Subcutaneous abdominal adipose tissue (tissue), 5 donors: ENCODE data around the gene VNN1.
"Not testable (repeated sequence)": the region's sequence is repeated elsewhere in the genome, so short reads cannot be mapped to it uniquely, and the experiment has no call there.

Experiments used
- H3K27ac ChIP-seq: one replicate; pipeline ENCODE4 v1.7.0; 2013; ENCODE audit warnings: low read depth, mild to moderate bottlenecking, inconsistent platforms, low read length, moderate library complexity
- H3K27me3 ChIP-seq, 5 donors: one replicate each; pipeline ENCODE4 v1.7.0; 2013; ENCODE audit warnings: low read length in 5 of 5, inconsistent platforms in 1 of 5; ENCODE audit not compliant: control insufficient read depth in 5 of 5, insufficient read depth in 4 of 5
- H3K36me3 ChIP-seq, 5 donors: one replicate each; pipeline ENCODE4 v1.7.0; 2013; ENCODE audit warnings: low read length in 5 of 5; ENCODE audit not compliant: control insufficient read depth in 5 of 5, insufficient read depth in 5 of 5
- H3K4me1 ChIP-seq, 5 donors: one replicate each; pipeline ENCODE4 v1.7.0; 2013; ENCODE audit warnings: low read length in 5 of 5, mild to moderate bottlenecking in 3 of 5, moderate library complexity in 1 of 5; ENCODE audit not compliant: control insufficient read depth in 5 of 5, insufficient read depth in 5 of 5
- H3K4me3 ChIP-seq, 5 donors: one replicate each; pipeline ENCODE4 v1.7.0; 2013; ENCODE audit warnings: low read length in 5 of 5, low read depth in 1 of 5
- H3K9ac ChIP-seq, 5 donors: one replicate each; pipeline ENCODE4 v1.7.0; 2013; ENCODE audit warnings: low read length in 5 of 5, mild to moderate bottlenecking in 4 of 5, moderate library complexity in 3 of 5
- H3K9me3 ChIP-seq, 5 donors: one replicate each; pipeline ENCODE4 v1.7.0; 2013; ENCODE audit warnings: low read length in 5 of 5; ENCODE audit not compliant: control insufficient read depth in 5 of 5
- donor health status: healthy.
- donor health status: healthy.
- donor health status: healthy.
- donor health status: healthy.
- donor health status: healthy.

The VNN1 gene

DNA sequence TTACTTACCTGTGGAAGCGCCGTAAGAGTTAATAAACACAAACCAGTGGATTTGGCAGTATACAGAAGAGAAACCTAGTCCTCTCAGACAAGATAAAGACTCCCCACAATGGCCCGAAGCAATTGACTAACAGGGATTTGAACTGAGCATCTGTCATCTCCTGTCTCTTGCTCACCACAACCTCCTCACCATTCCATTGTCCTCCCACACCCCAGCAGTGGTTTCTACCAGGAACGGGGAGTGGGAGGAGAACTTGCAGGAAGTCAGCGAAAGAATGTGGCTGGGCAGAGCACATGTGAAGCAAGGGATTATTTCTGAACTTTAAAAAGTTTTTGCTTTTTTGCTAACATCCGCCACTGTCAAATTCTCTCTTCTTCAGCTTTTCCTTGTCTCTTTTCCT lies 30.3 kb downstream of the VNN1 start:
- no peak overlapping the region for H3K9ac ChIP-seq
- no peaks in the 10 kb centered on the region for H3K27me3 ChIP-seq
- H3K4me1 ChIP-seq = peaks cover 0 to 3% (median 0%) of the 10 kb centered on the region in 5 donors
- no peak overlapping the region for H3K27ac ChIP-seq
- no peaks in the 10 kb centered on the region for H3K36me3 ChIP-seq
- no peak overlapping the region for H3K4me3 ChIP-seq
- H3K9me3 ChIP-seq = peaks cover 0 to 4% (median 0%) of the 10 kb centered on the region in 5 donors

DNA sequence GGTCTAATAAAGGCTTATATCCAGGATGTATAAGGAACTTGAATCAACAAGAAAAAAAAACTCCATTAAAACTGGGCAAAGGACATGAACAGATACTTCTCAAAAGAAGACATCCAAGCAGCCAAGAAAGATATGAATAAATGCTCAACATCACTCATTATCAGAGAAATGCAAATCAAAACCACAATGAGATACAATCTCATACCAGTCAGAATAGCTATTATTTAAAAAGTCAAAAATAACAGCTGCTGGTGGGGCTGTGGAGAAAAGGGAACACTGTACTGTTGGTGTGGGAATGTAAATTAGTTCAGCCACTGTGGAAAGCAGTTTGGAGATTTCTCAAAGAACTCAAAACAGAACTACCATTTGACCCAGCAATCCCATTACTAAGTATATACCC lies 34.8 kb downstream of the VNN1 start:
- not testable (repeated sequence) for H3K27ac ChIP-seq, H3K36me3 ChIP-seq, H3K9ac ChIP-seq, H3K4me3 ChIP-seq, H3K9me3 ChIP-seq, H3K4me1 ChIP-seq, H3K27me3 ChIP-seq

DNA sequence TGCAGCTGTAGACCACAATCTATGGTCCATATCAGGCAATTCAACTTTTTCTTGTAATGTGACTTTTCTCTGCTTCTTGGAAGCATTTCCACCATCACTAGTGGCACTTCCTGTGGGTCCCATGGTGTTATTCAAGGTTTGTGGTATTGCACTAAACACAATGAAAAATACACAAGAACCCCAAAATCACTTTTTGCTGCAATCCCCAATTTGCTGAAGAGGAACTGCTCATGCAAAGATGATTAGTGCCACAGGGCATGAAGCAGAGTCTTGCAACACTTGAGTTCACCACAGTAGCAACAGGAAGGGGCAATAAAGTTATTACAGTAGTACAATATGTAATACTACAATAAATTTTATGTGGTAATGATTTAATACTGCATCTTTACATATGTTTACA lies 38.1 kb downstream of the VNN1 start:
- Histone ChIP-seq H3K27ac (no peak overlapping the region), H3K4me1 (no peaks in the 10 kb centered on the region), H3K36me3 (no peaks in the 10 kb centered on the region), H3K9me3 (no peaks in the 10 kb centered on the region), H3K4me3 (no peak overlapping the region), H3K9ac (no peak overlapping the region), H3K27me3 (no peaks in the 10 kb centered on the region)

DNA sequence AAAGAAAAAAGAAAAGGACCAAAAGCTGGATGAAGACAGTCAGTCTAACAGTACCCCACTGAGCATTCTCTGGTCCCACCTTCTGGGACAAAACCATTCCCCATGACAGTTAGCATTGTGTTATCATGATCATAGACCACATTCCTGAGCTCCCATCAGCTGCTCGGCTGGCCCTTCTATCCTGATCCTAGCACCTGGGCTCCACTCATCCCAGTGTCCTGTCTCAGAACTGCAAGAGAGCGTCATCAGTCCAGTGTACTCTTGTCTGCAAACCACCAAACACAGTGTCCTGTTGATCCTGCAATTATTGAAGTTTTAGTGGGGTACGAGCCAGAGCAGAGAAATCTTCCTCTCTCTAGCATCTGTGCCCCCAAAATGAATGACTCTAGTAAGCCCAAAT lies 38.9 kb downstream of the VNN1 start:
- Histone ChIP-seq H3K27me3 (no peaks in the 10 kb centered on the region), H3K27ac (no peak overlapping the region), H3K4me3 (no peak overlapping the region), H3K9me3 (no peaks in the 10 kb centered on the region), H3K36me3 (no peaks in the 10 kb centered on the region), H3K4me1 (peaks cover 0 to 1% (median under 1%) of the 10 kb centered on the region in 5 donors), H3K9ac (no peak overlapping the region)

DNA sequence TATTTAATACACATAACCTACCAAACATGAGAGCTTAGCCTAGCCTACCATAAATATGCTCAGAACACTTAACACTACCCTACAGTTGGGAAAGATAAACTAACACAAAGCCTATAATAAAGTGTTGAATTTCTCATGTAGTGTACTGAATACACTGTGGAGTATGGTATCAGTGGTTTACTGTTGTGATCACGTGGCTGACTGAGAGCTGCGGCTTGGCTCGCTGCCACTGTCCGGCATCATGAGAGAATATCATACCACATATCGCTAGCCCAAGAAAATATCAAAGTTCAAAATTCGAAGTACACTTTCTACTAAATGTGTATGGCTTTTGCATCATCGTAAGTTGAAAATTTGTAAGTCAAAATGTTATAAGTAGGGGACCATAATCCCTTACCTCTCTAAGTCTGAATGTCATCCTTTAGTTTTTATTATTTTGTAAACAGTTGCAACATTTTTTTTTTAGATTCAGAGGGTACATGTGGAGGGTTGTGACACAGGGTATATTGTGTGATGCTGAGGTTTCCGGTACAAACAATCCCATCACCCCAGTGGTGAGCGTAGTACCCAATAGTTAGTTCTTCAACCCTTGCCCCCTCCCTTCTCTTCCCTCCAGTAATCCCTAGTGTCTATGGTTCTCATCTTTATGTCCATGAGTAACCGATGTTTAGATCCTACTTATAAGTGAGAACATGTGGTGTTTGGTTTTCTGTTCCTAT lies 40.3 kb downstream of the VNN1 start:
- Histone ChIP-seq H3K9ac (no peak overlapping the region), H3K27me3 (no peaks in the 10 kb centered on the region), H3K36me3 (no peaks in the 10 kb centered on the region), H3K9me3 (no peaks in the 10 kb centered on the region), H3K4me3 (no peak overlapping the region), H3K27ac (no peak overlapping the region), H3K4me1 (peaks cover 0 to 5% (median 4%) of the 10 kb centered on the region in 5 donors)

DNA sequence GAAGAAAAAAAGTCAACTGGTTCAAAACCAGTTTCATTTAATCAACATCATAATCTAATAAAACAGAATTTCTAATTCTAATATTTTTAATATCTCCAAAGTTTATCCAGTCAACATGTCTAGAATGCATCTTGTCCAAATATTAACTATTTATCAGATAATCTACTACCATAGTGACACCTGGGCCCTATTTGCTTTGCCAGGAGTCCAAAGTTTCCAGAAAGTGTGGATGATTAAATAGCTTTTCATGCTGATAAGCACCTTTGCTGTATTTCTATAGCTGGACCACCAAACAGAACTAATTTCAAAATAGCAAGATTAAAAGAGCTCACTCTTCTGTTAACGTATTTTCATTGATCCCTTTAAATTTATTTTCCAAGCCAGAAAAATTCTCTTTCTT lies 42.6 kb downstream of the VNN1 start:
- Histone ChIP-seq H3K4me3 (no peak overlapping the region), H3K4me1 (peaks cover 0 to 5% (median 4%) of the 10 kb centered on the region in 5 donors), H3K9me3 (no peaks in the 10 kb centered on the region), H3K9ac (no peak overlapping the region), H3K27me3 (no peaks in the 10 kb centered on the region), H3K27ac (no peak overlapping the region), H3K36me3 (no peaks in the 10 kb centered on the region)

DNA sequence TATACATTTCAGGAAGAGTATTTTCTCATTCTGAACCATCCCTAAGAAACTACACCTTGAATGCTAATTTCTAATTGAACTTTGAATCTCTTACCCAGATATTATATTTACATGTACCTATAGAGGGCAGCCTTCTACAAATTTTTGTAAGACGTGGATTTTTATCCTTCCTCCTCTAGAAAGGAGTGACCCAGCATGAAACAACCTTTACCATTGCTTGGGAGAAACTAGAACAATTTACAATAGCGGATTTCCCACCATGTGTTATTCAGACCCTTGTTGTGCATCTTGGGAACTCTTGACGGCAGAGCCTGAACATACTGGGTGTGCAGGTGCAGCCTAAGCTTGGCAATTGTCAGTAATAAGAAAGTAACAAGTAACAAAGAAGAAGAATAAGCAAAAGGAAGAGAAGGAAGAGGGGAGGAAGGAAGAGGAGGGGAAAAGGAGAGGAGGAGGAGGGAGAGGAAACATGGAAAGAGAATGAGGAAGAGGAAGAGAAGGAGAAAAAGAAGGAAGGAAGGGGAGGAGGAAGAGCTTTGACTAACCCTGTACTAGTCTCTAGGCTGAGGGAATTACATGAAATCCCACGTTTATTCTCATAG lies 44.1 kb downstream of the VNN1 start:
- H3K4me3 ChIP-seq = no peak overlapping the region
- H3K36me3 ChIP-seq = no peaks in the 10 kb centered on the region
- no peak overlapping the region for H3K27ac ChIP-seq
- no peaks in the 10 kb centered on the region for H3K27me3 ChIP-seq
- H3K9me3 ChIP-seq = no peaks in the 10 kb centered on the region
- H3K9ac ChIP-seq = no peak overlapping the region
- peaks cover 0 to 5% (median 4%) of the 10 kb centered on the region in 5 donors for H3K4me1 ChIP-seq

DNA sequence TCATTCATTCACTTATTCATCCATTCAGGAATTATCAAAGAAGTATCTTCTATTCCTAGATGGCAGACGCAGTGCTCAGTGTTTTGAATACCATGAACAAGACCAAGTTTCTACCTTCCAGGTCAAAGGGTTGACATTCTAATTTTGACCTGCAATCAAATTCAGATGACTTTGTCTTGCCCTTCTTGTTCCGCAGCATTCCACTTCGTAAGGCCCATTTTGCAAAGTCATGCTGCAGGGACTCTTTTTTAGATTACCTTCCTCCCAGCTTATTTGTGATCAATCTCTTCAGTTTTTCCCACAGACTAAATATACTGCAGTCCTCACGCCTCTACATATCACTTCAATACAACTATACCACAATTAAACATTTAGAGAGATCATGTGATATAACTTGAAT lies 47.7 kb downstream of the VNN1 start:
- H3K9ac ChIP-seq = no peak overlapping the region
- H3K36me3 ChIP-seq = no peaks in the 10 kb centered on the region
- H3K27me3 ChIP-seq = no peaks in the 10 kb centered on the region
- no peaks in the 10 kb centered on the region for H3K9me3 ChIP-seq
- no peak overlapping the region for H3K27ac ChIP-seq
- H3K4me3 ChIP-seq = no peak overlapping the region
- peaks cover 0 to 5% (median 4%) of the 10 kb centered on the region in 5 donors for H3K4me1 ChIP-seq

DNA sequence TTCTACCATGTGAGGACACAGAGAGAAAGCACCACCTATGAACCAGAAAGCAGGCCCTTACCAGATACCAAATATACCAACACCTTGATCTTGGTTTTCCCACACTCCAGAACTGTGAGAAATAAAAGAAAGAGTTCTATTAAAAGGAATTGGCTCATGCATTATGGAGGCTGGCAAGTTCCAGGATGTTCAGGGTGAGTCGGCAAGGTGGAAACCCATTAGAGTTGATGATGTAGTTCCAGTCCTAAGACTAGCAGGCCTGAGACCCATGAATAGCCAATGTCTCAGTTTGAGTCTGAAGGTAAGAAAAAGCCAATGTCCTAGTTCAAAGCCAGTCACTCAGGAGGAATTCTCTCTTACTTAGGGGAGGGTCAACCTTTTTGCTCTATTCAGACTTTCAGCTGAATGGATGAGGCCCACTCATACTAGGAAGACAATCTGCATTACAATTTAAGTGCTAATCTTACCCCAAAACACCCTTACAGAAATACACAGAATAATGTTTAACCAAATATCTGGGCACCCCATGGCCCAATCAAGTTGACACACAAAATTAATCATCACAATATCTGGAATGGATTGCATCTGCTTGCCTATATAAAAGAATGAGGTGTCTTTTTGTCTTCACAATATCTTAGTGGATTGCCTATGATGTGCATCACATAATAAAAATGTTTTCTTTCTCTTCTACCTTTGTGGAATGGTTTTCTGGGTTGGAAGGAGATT lies 49.4 kb downstream of the VNN1 start:
- H3K4me3 ChIP-seq = no peak overlapping the region
- H3K27ac ChIP-seq = no peak overlapping the region
- H3K36me3 ChIP-seq = no peaks in the 10 kb centered on the region
- H3K9ac ChIP-seq = no peak overlapping the region
- peaks cover 0 to 4% (median 0%) of the 10 kb centered on the region in 5 donors for H3K9me3 ChIP-seq
- H3K4me1 ChIP-seq = peaks cover 0 to 2% (median 0%) of the 10 kb centered on the region in 5 donors
- no peaks in the 10 kb centered on the region for H3K27me3 ChIP-seq

DNA sequence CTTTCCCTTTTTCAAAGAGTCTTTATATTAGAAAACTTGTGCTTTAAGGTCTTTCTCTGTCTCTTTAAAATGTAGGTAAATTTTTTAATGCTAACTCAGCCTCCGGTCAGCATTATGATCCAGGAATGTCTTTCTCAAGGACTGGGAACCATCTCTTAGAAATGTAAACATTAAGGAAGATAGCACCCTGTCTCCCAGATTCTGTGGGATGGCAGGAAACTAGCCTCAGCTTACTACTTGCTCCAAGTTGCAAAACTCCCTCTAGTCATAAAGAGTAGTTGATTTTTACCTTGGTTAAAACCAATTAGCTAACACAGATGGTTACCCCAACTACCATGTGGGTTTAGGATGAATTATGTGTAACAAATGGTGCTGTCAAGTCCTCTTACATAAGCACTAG lies 50.2 kb downstream of the VNN1 start:
- Histone ChIP-seq H3K9ac (no peak overlapping the region), H3K4me1 (peaks cover 0 to 2% (median 0%) of the 10 kb centered on the region in 5 donors), H3K4me3 (no peak overlapping the region), H3K27me3 (no peaks in the 10 kb centered on the region), H3K9me3 (peaks cover 0 to 4% (median 0%) of the 10 kb centered on the region in 5 donors), H3K36me3 (no peaks in the 10 kb centered on the region), H3K27ac (no peak overlapping the region)
